ENCODE measurements around the gene FAM163B. TPM values are rescaled to one million over a fixed set of nuclear protein-coding genes. Genes with fewer than 3 reads are reported as not detected.

The FAM163B gene
- polyA plus RNA-seq, 1 donor: 0.09 TPM

DNA sequence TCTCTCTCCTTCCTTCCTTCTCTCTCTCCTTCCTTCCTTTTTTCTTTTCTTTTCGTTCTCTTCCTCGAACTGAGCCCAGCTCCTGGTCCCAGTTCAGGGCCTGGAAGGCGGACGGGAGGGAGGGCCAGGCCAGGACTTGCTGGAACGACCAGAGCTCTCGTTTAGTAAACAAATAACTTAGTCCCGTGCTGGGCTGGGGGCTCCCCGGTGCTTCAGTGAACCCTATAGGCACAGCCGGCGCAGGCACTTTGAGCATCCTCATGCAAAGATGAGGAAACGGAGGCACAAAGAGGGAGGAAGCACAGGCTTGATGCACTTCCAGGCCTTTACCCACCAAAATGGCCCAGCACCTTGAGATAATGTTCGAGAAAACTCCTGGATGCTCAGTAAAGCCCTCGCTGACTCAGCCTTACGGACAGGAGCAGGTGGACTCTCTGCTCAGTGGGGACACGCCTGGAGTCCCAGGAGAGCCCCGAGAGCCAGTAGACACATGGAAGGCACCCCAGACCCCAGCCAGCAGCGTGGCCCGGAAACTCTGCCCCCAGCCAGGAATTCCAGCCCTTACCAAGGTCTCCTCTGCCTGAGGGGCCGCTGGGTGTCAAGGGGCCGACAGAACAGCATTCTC, 18.8 kb downstream of the FAM163B start:
- Histone ChIP-seq H3K27me3 (ENCODE audit: control insufficient read depth, insufficient read depth, low read length) (peaks cover 19% of the 10 kb centered on the region), H3K27ac (ENCODE audit: low read length) (no peak overlapping the region), H3K4me1 (ENCODE audit: control insufficient read depth, insufficient read depth, low read length) (peaks cover 6% of the 10 kb centered on the region), H3K4me3 (ENCODE audit: low read length) (no peak overlapping the region), H3K36me3 (ENCODE audit: control insufficient read depth, insufficient read depth, low read length) (no peaks in the 10 kb centered on the region), H3K9me3 (ENCODE audit: control insufficient read depth, low read depth, low read length) (no peaks in the 10 kb centered on the region)
- WGBS (ENCODE audit: insufficient coverage, low lambda C conversion rate): 71% methylated on average over 2 of the region's 20 CpGs
- no peak for DNase-seq

DNA sequence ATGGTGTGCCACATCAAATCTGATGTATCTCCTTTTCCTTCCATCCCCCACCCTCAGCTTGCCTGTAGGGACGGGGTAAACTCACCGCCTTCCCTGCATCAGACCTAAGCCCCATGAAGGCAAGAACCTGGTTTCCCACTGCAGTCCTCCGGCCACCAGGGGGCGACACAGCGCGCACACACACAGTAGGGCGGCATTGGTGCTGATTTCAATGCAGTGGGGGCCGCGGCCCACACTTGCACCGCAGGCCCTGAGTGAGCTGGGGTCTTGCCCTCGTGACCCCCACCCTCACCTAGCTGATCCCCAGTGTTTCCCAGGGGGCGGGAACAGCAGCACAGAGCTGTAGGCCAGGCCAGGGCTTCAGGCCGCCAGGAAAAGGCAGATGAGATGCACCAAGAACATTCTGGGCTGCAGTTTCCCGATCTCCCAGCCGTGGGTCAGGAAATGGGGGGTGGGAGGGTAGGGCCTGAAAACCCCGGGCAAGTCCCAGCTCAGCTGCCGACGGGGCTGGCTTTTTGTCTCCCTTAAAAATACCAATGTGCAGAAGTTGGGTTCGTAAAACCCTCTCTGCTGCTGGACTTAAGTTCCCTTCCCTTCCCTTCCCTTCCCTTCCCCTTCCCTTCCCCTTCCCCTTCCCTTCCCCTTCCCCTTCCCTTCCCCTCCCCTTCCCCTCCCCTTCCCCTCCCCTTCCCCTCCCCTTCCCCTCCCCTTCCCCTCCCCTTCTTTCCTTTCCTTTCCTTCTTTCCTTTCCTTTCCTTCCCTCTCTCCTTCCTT, 19.5 kb downstream of the FAM163B start:
- Histone ChIP-seq H3K4me3 (ENCODE audit: low read length) (no peak overlapping the region), H3K36me3 (ENCODE audit: control insufficient read depth, insufficient read depth, low read length) (no peaks in the 10 kb centered on the region), H3K27me3 (ENCODE audit: control insufficient read depth, insufficient read depth, low read length) (peaks cover 26% of the 10 kb centered on the region), H3K27ac (ENCODE audit: low read length) (no peak overlapping the region), H3K4me1 (ENCODE audit: control insufficient read depth, insufficient read depth, low read length) (peaks cover 10% of the 10 kb centered on the region), H3K9me3 (ENCODE audit: control insufficient read depth, low read depth, low read length) (no peaks in the 10 kb centered on the region)
- DNase-seq: no peak
- WGBS (ENCODE audit: insufficient coverage, low lambda C conversion rate): no CpG with 5 or more reads among the region's 19 CpGs

DNA sequence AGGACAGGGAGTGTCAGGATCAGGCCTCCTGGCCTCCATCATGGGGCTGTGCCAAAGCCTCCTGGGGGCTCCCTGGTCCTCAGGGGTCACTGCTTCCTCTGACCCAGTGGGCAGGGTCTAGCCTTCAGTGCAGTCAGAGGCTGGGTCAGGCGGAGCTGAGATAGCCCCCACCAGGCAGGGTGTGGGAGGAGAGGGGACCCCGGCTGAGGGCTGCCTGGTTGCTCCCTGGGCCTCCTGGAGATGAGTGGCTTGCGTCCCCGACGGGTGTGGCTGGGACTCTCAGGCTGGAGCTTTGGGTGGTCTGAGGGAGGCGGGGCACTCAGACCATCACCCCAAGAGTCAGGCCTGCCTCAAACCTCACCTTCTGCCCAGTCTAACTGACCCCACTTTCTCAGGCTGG, 21.7 kb downstream of the FAM163B start:
- Histone ChIP-seq H3K4me1 (ENCODE audit: control insufficient read depth, insufficient read depth, low read length) (peaks cover 17% of the 10 kb centered on the region), H3K36me3 (ENCODE audit: control insufficient read depth, insufficient read depth, low read length) (no peaks in the 10 kb centered on the region), H3K9me3 (ENCODE audit: control insufficient read depth, low read depth, low read length) (no peaks in the 10 kb centered on the region), H3K27ac (ENCODE audit: low read length) (no peak overlapping the region), H3K4me3 (ENCODE audit: low read length) (no peak overlapping the region), H3K27me3 (ENCODE audit: control insufficient read depth, insufficient read depth, low read length) (peaks cover 28% of the 10 kb centered on the region)
- no peak for DNase-seq
- WGBS (ENCODE audit: insufficient coverage, low lambda C conversion rate): no CpG with 5 or more reads among the region's 6 CpGs

DNA sequence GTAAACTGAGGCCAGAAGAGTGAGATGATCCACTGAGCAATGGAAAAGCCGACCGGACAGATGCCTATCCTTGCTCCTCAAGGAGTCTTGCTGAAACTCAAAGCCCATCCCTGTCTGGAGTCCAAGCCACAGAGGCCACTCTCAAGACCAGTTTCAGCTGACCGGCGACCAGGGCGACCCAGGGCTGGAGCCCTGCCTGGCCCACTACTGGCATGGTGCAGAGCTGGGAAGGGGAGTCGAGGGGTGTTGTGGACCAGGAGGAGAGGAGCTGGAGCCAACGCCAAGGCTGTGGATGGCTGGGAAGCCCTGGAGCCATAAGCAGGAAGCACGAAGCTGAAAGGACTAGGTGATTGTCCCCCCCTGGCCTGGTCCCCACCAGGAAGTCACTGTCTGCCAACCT, 22.1 kb downstream of the FAM163B start:
- no peak for DNase-seq
- Histone ChIP-seq H3K4me3 (ENCODE audit: low read length) (no peak overlapping the region), H3K27ac (ENCODE audit: low read length) (no peak overlapping the region), H3K4me1 (ENCODE audit: control insufficient read depth, insufficient read depth, low read length) (peaks cover 17% of the 10 kb centered on the region), H3K36me3 (ENCODE audit: control insufficient read depth, insufficient read depth, low read length) (no peaks in the 10 kb centered on the region), H3K9me3 (ENCODE audit: control insufficient read depth, low read depth, low read length) (no peaks in the 10 kb centered on the region), H3K27me3 (ENCODE audit: control insufficient read depth, insufficient read depth, low read length) (peaks cover 28% of the 10 kb centered on the region)
- no CpG with 5 or more reads among the region's 8 CpGs for WGBS (ENCODE audit: insufficient coverage, low lambda C conversion rate)

DNA sequence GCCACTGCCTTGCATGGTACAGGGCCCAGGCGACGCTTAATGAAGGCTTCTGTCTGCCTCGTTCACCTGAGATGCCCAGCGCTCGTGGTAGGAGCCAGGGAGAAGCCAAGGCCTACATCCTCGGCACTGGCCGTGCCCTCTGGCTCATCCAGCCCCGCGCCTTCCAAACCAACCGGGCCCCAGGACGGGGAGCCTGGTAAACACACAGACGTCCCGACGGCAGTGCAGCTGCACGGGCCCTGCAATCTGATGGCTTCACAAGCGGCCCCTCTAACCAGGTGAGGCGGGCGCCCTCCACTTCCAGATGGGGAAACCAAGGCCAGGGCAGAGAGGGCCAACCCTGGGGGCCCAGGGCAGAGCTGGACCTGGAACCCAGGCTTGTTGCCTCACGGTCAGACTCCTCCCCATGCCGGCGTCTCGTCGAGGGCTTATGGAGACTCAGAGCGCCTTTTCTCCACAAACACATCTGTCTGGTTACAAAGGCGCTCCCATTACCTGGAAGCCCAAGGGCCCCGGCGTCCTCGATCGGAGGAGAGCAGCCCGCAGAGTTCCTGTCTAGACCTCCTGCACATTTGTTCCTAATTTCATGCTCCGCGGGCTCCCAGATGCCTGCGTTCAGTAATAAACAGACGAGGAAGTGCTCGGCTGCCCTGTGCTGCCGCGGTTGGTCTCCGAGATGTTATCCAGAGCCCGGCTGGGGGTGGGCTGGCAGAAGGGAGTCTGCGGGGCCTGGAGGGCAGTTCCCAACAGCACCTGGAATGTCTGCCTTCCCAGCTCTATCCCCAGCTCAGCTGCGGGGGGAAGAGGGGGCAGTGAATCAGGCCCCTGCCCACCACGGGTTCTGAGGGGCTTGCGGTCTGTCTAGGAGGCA, 23.5 kb downstream of the FAM163B start:
- Histone ChIP-seq H3K27ac (ENCODE audit: low read length) (no peak overlapping the region), H3K4me3 (ENCODE audit: low read length) (no peak overlapping the region), H3K4me1 (ENCODE audit: control insufficient read depth, insufficient read depth, low read length) (peaks cover 17% of the 10 kb centered on the region), H3K9me3 (ENCODE audit: control insufficient read depth, low read depth, low read length) (no peaks in the 10 kb centered on the region), H3K36me3 (ENCODE audit: control insufficient read depth, insufficient read depth, low read length) (no peaks in the 10 kb centered on the region), H3K27me3 (ENCODE audit: control insufficient read depth, insufficient read depth, low read length) (peaks cover 28% of the 10 kb centered on the region)
- DNase-seq: peak in 1 of 2 donors; percentile 19
- WGBS (ENCODE audit: insufficient coverage, low lambda C conversion rate): no CpG with 5 or more reads among the region's 43 CpGs

DNA sequence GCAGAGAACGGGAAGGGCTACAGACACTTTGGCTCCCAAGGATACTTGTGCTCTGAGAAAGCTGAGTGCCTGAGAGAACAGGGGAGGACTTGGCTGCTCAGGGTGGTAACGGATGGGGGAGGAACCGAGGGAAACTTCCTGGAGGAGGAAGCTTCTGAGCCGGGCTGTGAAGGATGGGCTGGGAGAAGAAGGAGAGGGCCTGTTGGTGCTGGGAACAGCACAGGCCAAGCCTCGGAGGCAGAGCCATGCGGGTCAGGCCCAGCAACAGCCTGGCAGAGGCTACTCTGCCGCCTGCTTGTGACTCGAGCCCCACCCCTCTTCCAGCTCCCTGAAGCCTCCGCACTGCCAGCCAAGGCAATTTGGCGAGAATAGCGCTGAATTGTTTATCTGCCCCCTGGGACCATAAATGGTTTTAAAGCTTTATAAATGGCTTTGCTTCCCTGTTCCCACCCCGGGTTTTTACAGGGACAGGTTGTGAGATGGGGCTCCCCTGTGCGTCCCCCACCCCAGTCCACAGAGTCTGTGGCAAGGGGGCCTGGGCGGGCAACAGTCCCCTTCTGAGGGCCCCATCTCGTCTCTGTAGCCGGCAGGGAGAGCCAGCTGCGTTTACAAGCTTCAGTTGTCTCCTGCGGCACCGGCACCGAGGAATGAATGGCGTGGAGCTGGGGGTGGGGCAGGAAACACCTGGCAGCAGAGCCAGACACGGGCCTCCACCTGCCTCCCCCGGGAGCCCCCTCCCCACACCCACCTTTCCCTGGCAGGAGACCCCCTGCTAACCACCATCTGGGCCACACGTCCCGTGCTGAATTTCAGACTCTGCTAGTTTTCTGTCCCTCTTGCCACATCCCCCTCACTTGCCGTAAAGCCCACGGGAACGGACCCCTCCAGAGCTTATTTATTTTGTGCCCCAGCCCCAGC, 24.4 kb downstream of the FAM163B start:
- Histone ChIP-seq H3K27ac (ENCODE audit: low read length) (no peak overlapping the region), H3K27me3 (ENCODE audit: control insufficient read depth, insufficient read depth, low read length) (peaks cover 28% of the 10 kb centered on the region), H3K36me3 (ENCODE audit: control insufficient read depth, insufficient read depth, low read length) (no peaks in the 10 kb centered on the region), H3K9me3 (ENCODE audit: control insufficient read depth, low read depth, low read length) (no peaks in the 10 kb centered on the region), H3K4me1 (ENCODE audit: control insufficient read depth, insufficient read depth, low read length) (peaks cover 17% of the 10 kb centered on the region), H3K4me3 (ENCODE audit: low read length) (no peak overlapping the region)
- 0% methylated on average over 2 of the region's 28 CpGs for WGBS (ENCODE audit: insufficient coverage, low lambda C conversion rate)
- DNase-seq: peak in 1 of 2 donors; percentile 51

DNA sequence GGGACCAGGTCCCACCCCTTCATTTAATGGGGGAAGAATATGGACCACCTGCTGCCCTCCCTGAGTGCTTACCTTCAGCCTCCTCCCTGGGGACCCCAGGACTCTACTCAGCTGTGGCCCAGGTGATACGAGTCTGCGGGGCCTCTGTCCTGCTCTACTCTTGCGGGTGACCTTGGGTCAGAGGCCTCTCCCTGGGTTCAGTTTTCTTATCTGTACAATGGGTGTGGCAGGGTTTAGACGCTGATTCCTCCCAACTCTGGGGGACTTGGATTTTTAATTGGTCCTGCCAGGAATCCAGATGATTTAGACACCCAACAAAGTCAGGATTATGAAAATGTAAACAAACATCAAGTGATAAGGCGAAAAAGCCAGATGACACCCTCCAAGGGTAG, 25.0 kb downstream of the FAM163B start:
- Histone ChIP-seq H3K27ac (ENCODE audit: low read length) (no peak overlapping the region), H3K4me1 (ENCODE audit: control insufficient read depth, insufficient read depth, low read length) (peaks cover 17% of the 10 kb centered on the region), H3K9me3 (ENCODE audit: control insufficient read depth, low read depth, low read length) (no peaks in the 10 kb centered on the region), H3K4me3 (ENCODE audit: low read length) (no peak overlapping the region), H3K27me3 (ENCODE audit: control insufficient read depth, insufficient read depth, low read length) (peaks cover 33% of the 10 kb centered on the region), H3K36me3 (ENCODE audit: control insufficient read depth, insufficient read depth, low read length) (no peaks in the 10 kb centered on the region)
- DNase-seq: no peak
- WGBS (ENCODE audit: insufficient coverage, low lambda C conversion rate): 20% methylated on average over 1 of the region's 5 CpGs

DNA sequence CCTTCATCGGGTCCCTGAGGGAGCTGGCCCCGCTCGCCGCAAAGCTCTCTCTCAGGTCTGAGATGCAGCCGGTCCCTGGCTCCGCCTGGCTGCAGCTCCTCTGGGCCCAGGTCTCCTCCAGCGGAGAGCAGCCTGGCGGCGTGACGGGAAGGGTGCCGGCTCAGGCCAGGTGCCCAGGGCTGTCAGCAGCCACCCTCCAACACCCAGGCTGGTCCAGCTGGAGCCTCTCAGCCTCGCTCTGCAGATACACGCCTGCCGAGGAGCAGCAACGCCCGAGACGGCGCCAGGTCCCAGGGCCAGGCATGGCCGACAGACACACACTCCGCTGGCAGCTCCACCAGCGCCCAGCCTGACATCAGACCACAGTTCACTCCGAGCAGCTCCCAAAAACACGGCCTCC, 25.6 kb downstream of the FAM163B start:
- DNase-seq: no peak
- no CpG with 5 or more reads among the region's 23 CpGs for WGBS (ENCODE audit: insufficient coverage, low lambda C conversion rate)
- Histone ChIP-seq H3K27me3 (ENCODE audit: control insufficient read depth, insufficient read depth, low read length) (peaks cover 39% of the 10 kb centered on the region), H3K9me3 (ENCODE audit: control insufficient read depth, low read depth, low read length) (no peaks in the 10 kb centered on the region), H3K27ac (ENCODE audit: low read length) (no peak overlapping the region), H3K36me3 (ENCODE audit: control insufficient read depth, insufficient read depth, low read length) (no peaks in the 10 kb centered on the region), H3K4me1 (ENCODE audit: control insufficient read depth, insufficient read depth, low read length) (peaks cover 17% of the 10 kb centered on the region), H3K4me3 (ENCODE audit: low read length) (no peak overlapping the region)

DNA sequence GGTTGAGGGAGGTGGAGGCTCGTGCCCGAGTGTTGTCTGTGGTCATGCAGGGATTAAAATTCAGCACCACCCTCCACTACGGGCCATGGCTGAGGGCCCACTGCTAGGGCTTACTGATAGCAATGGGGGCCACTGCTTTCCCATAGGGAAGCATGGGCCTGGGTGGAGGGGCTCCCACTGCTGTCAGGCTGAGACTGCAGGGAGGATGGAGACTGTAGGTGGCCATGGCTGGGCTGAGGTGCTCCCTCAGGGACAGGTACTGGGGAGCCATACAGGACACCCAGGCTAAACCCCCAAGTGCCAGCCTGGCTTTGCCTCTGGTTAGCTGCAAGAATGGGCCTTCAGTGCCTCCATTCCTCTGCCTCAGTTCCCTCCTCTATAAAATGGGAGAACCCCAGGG, 26.1 kb downstream of the FAM163B start:
- H3K27me3 ChIP-seq (ENCODE audit: control insufficient read depth, insufficient read depth, low read length): peaks cover 42% of the 10 kb centered on the region
- no peak overlapping the region for H3K4me3 ChIP-seq (ENCODE audit: low read length)
- no peaks in the 10 kb centered on the region for H3K36me3 ChIP-seq (ENCODE audit: control insufficient read depth, insufficient read depth, low read length)
- no peak for DNase-seq
- no CpG with 5 or more reads among the region's 3 CpGs for WGBS (ENCODE audit: insufficient coverage, low lambda C conversion rate)
- no peak overlapping the region for H3K27ac ChIP-seq (ENCODE audit: low read length)
- H3K4me1 ChIP-seq (ENCODE audit: control insufficient read depth, insufficient read depth, low read length): peaks cover 17% of the 10 kb centered on the region
- H3K9me3 ChIP-seq (ENCODE audit: control insufficient read depth, low read depth, low read length): no peaks in the 10 kb centered on the region
